ENCODE measurements around the gene PPP4R3B. TPM values are rescaled to one million over a fixed set of nuclear protein-coding genes. Genes with fewer than 3 reads are reported as not detected.
"Not testable (repeated sequence)": the region's sequence is repeated elsewhere in the genome, so short reads cannot be mapped to it uniquely, and the experiment has no call there.

Gene PPP4R3B
- total RNA-seq (2014; rRNA removed; shearing (Covaris generic)), result 40.7 and 43.3 TPM in 2 replicates

GRCh38 chr2:55617175-55618024 lies at the start of gene PPP4R3B:
TSS of gene PPP4R3B (minus strand) at chr2:55617622. CDS start at chr2:55617285, 337 bp downstream.
- peak; percentile 100 for DNase-seq (ENCODE audit: low read depth)

DNA sequence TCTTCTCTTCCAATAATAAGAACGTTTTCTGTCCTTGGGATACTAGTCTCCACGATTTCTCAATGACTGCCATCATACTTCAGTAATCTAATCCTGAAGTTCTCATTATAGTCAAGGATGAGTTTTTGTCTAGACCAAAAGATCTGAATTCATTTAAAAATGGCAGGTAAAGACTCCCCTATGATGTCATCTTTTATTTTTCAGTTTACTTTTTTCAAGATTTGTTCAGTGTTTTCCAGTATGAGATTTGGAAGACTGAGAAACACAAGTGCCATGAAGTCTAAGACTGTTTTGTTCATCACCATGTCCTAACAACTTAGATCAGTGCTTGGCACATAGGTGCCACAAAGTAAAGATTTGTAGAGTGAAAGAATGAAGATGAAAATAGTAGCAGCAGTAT lies 35.8 kb upstream of the PPP4R3B start:
- DNase-seq (ENCODE audit: low read depth), result no peak

DNA sequence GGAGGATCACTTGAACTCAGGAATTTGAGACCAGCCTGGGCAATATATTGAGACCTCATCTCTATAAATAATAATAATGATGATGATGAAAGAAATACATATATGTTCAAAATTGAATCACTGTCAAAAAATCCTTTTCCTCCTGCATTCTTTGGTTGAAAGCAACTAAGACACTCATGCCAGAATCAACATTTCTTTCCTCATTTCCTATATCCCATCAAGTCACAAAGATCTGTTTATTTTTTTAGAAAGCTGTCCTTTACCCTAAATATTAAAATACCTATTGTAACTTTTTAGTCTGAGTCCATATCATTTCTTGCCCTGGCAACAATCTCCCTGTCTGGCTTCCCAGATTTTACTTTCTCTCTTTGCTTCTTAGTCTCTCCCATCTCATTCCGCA lies 31.8 kb upstream of the PPP4R3B start:
- DNase-seq (ENCODE audit: low read depth), result no peak

DNA sequence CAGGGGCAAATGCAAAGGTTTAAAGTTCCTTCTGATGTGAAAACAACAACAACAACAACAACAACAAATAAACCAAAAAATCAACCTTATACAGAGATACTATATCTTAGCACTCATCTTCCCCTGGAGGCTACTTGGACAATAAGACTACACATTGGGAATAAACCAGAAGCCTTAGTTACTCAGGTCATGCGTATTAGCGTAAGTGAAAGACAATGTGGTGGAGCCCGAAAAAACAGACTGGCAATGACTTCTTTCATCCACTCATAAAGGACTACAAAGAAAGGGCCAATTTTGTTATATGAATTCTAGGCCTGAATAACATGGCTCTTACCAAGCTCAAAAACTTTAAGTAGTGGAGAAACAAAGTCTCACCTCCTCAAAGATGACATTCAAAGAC lies 19.4 kb upstream of the PPP4R3B start:
- DNase-seq (ENCODE audit: low read depth), result no peak

GRCh38 chr2:55628931-55629330 lies 11.5 kb upstream of the PPP4R3B start:
- DNase-seq (ENCODE audit: low read depth), result no peak

DNA sequence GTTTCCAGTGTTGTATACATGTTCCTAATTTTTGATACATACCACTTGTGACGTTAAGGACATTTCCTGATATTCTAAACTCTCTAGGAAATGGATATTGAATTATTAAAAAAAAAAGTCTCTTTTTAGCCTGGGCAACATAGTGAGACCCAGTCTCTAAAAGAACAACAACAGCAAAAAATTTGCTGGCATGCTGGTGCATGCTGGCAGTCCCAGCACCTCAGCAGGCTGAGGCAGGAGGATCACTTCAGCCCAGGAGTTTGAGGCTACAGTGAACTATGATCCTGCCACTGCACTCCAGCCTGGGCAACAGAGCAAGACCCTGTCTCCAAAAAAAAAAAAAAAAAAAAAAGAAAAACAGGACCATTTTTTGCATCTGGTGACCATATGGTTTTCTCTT lies 10.5 kb upstream of the PPP4R3B start:
- no peak for DNase-seq (ENCODE audit: low read depth)

DNA sequence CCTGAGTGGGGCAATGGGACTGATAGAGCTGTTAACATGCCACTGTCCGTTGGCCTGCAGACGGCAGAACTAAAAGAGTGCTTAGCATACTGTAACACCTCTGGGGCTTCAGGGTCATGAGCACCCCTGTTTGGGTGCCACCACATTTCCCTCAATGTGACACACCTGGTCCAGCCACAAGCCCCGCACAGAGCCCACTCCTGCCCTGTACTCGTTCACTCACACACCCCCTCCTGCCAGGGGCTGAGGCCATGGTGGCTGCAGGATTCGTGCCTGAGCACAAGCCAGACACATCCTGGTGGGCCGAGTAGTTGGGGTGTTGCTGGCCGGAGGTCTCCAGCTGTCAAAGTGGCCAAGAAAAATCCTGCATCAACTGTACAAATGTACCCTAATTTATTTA lies 4.4 kb upstream of the PPP4R3B start:
- DNase-seq (ENCODE audit: low read depth), result no peak

- DNase-seq (ENCODE audit: low read depth), result peak; percentile 34
Observed at GRCh38 chr2:55620123-55620779, 2.8 kb upstream of the PPP4R3B start.

DNA sequence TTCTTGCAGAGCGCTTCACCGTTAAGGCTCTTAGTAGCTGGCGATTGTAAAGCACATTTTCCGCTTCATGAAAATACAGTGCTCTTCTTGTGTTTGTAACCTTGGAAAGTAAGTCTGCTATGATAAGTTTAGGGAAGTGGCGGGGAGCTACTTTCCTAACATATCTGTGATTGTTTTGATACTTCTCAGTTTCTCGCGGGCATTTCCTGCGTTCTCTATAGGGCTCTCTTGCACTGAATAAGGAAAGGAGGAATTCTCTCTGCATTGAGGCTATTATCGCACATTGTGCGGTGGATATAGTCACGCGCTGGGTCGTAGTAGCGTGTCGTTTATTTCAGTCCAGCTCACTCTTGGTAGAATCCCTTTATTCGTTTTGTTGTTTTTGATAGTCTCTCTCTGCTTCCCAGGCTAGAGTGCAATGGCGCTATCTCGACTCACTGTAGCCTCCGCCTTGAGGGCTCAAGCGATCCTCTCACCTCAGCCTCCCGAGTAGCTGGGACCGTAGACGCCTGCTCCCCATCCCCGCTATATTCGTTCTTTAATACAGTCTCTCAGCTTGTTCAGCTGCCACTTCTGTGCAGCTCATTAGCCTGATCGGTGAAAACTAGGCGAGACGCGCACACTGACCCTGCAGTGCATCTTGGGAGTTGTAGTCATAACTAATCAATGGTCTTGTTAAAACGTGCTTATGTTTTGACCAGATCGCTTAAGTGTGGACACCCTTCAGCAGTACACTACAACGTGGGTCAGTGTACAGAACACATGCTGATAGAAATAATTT lies 1.0 kb upstream of the PPP4R3B start:
- peak; percentile 61 for DNase-seq (ENCODE audit: low read depth)

DNA sequence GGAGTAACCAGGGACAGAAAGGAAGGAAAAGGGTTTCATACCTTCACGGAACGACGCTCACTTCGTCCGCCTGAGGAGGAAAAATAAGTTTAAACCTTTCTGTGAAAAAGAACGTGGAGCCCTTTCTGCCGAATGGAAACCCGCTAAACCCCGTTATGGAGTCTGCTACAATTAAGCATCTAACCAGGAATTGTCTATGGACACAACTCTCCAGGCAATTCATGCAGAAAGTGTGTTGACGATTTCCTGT lies 528 bp upstream of the PPP4R3B start:
- peak; percentile 7 for DNase-seq (ENCODE audit: low read depth)

DNA sequence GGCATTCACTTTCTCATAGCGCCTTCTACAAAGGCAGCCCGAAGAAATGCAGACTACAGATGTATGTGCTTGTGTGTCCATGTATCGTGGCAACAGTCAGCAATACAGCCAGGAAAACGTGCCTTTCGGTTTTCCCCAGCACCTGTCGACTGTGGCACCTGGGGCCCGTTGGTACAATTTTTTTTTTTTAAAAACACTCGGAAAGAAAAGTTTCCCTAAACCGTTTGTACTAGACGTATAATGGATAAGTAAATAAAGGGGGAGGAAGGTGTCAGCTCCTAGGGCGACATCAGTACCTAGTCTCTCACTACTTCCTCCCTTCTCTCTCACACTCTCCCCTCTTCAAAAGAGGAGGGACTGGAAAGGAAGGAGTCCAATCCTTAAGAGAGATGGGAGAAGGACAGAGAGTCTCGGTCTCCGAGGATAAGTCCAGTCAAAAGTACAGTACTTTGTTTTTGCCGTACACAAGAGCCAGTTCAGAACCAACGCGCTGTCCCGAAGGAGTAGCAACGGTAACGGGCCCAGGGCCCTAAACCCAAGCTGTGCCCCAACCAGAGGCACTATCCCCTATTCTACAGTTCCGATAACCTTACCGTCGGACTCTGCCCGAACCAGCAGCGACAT lies 759 bp downstream of the PPP4R3B start:
- DNase-seq (ENCODE audit: low read depth), result peak; percentile 59

GRCh38 chr2:55611997-55612396 lies 5.4 kb downstream of the PPP4R3B start:
- DNase-seq (ENCODE audit: low read depth), result no peak

DNA sequence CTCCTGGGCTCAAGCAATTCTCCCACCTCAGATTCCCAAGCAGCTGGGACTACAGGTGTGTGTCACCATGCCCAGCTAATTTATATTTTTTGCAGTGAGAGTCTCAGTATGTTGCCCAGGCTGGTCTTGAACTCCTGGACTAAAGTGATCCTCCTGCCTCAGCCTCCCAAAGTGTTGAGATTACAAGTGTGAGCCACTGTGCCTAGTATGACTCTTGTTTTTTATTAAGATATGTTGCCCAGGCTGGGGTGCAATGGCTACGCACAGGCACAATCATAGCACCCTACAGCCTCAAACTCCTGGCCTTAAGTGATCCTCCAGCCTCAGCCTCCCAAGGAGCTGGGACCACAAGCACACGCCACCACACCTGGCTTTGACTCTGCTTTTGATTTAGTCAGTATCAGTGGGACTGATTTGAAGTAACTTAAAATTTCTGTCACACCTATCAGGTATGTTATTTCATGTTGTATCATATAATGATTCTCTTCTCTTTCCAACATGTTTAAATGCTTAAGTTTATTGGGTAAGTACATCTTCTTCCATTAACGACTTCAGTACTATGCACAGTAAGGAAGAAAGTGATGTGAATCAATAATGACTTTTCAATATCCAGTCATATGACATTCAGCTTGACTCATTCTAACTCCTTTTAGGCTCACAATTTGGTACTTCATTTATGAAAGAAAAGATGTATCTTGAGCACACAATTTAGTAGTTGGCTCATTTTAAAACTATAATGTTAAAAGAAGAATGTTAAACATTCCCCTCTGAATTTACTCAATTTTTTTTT lies 6.3 kb downstream of the PPP4R3B start:
- DNase-seq (ENCODE audit: low read depth), result no peak

- DNase-seq (ENCODE audit: low read depth), result no peak
Observed at GRCh38 chr2:55609938-55610578, 7.4 kb downstream of the PPP4R3B start.

GRCh38 chr2:55609193-55609794 lies 8.1 kb downstream of the PPP4R3B start:
- no peak for DNase-seq (ENCODE audit: low read depth)

DNA sequence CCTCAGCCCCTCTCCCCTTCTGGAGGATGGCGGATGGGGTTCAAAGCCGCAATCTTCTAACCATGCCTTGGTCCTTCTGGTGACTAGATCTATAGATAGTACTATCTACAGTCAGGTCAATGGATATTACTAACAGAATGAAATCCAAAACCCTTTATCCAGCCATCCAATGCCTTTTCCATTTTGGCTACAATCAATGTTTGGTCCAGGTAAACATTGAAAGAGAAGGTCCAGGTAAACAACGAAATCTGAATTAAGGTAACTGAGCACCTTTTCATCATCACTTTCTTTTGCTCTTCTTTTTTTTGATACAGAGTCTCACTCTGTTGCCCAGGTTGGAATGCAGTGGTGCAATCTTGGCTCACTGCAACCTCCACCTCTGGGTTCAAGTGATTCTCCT lies 9.7 kb downstream of the PPP4R3B start:
- DNase-seq (ENCODE audit: low read depth), result no peak

DNA sequence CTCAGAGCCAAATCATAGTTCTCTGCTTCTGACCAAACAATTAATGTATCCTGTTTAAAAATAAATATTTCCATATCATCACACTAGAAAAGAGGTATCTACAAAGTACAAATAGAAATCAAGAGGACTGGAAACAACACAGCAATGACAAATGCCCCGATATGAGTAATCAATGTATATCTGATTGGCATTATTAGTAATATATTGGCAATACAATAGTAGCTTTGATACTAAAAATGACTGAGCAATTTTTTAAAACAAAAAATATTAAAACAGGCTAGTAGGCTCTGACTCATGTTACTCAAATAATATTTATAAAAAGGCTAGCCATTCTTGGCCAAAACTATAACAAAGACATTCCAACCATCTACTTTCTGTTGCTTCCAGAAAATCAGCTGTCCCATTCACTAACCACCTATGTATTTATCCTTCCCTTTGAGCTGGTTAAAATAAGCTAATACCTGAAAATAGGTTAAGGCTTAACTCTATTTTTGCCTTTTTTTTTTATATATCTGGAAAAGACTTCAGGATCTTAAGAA lies 13.3 kb downstream of the PPP4R3B start:
- no peak for DNase-seq (ENCODE audit: low read depth)

DNA sequence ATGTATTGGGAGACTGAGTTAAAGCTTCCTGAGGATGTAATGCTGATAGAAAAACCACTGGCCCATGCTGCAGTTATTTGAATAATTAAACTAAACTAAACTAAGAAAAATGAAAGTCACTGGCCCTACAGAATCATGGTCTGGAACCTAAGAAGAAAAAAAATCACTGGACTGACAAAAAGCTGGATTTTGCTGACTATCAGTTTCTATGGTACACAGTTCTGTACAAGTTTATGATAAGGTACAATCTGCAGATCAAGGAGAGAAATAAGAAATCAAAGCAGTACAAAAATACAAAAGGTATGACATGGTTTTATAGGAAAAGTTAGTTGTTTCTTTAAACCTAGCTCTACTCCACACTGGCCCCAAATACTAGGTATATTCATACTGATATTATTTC lies 15.6 kb downstream of the PPP4R3B start:
- no peak for DNase-seq (ENCODE audit: low read depth)

GRCh38 chr2:55598056-55598795 lies 19.2 kb downstream of the PPP4R3B start:
- no peak for DNase-seq (ENCODE audit: low read depth)

- not testable (repeated sequence) for DNase-seq (ENCODE audit: low read depth)
Observed at GRCh38 chr2:55596795-55597194, 20.6 kb downstream of the PPP4R3B start.

Data from Daoy (cell line).